SK-N-DZ (cell line): ENCODE measurements around the gene METAP1D. TPM values are rescaled to one million over a fixed set of nuclear protein-coding genes. Genes with fewer than 3 reads are reported as not detected.
"Not testable (repeated sequence)": the region's sequence is repeated elsewhere in the genome, so short reads cannot be mapped to it uniquely, and the experiment has no call there.

ENCODE experiments used
- DNase-seq: peaks from one replicate; pipeline ENCODE4 v3.0.0-alpha.2; 2015; ENCODE audit warnings: low spot score
- polyA plus RNA-seq, 2 experiments: library from polyadenylated mRNA; depleted of rRNA; stranded (reverse); fragments of >200 nt; gene quantifications; 2 replicates each; pipeline ENCODE4 v1.2.3, GENCODE V29; 2014

METAP1D gene
- polyA plus RNA-seq (2014; cell fraction: cytosol; rRNA removed) = 10.9 and 14.7 TPM in 2 replicates
- polyA plus RNA-seq (2014; cell fraction: nucleus; rRNA removed) = 21.5 and 32.4 TPM in 2 replicates

- DNase-seq = peak; percentile 92
Observed at GRCh38 chr2:171999604-172000469, at the start of gene METAP1D. TSS of gene METAP1D (plus strand) at chr2:171999953. CDS start at chr2:171999970, 17 bp downstream.

GRCh38 chr2:171952276-171952675, 47.5 kb upstream of the METAP1D start:
- DNase-seq = no peak

DNA sequence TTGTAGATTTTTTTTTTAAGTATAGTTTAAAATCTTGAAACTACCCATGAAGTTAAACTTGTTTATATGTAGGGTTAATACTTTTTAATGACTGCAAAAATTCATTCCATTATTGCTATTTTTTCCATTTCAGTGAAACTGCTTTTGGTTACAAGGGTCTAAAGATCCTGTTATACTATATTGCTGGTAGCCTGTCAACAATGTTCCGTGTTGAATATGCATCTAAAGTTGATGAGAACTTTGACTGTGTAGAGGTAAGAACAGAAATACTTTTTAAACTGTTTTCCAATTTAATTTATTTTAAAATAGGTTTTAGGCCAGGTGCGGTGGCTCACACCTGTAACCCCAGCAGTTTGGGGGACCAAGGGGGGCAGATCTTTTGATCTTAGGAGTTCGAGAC, 47.0 kb upstream of the METAP1D start:
- no peak for DNase-seq

GRCh38 chr2:171956135-171956825, 43.5 kb upstream of the METAP1D start:
- no peak for DNase-seq

DNA sequence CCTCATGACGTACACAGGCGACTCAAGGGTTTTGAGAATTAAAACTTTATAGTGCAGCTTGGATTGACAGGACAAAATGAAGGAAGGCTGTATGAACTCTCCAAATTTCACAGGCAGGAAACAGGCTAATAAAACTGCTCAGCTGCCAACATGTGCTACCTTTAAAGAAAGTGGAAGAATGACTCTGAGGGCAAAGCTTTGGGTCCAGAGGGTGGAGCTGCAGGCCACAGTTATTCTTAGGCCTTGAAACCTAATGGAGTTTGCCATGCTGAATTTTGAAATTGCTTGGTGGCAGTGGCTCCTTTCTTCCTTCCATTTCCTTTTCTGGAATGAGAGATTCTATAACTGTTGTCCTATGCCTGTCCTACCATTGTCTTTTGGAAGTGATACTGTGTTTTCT, 42.7 kb upstream of the METAP1D start:
- DNase-seq = no peak

DNA sequence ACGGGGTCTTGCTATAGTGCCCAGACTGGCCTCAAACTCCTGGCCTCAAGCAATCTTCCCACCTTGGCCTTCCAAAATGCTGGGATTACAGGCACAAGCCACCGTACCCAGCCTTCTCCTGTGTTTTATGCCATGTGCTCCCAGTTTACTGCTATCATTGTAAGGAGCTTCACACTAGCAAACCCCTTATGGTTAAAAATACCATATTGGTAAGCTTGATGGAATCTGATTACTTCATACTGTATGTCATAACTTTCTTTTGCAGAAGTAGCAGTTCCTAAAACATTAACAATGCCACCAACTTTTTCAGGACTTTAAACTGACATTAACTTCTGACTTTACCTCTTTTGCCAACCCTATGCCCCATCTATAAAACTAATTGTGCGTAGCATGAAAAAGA, 41.3 kb upstream of the METAP1D start:
- no peak for DNase-seq

- no peak for DNase-seq
Observed at GRCh38 chr2:171959998-171960397, 39.8 kb upstream of the METAP1D start.

- no peak for DNase-seq
Observed at GRCh38 chr2:171960570-171960969, 39.2 kb upstream of the METAP1D start.

DNA sequence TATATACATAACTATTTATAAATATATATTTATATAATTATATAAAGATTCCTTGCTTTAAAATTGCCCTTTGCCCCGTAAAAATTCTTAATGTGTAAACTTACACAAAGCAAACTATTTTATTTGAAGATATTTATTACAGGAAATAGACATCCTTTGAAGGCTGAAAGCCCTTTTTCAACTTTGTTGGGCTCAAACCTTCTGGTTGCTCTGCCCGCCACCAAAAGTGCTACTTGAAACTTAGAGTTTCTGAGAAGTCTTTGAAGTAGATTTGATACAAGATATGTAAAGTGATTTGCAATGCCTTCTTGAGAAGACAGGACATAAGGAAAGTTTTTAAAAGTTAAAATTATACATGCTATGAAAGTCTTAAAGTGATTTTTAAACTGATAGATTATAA, 36.6 kb upstream of the METAP1D start:
- DNase-seq = no peak

GRCh38 chr2:171964308-171964707, 35.4 kb upstream of the METAP1D start:
- no peak for DNase-seq

GRCh38 chr2:171965238-171965637, 34.5 kb upstream of the METAP1D start:
- DNase-seq = no peak

GRCh38 chr2:171965661-171966060, 34.1 kb upstream of the METAP1D start:
- no peak for DNase-seq

- DNase-seq = no peak
Observed at GRCh38 chr2:171966235-171966634, 33.5 kb upstream of the METAP1D start.

GRCh38 chr2:171966688-171967087, 33.1 kb upstream of the METAP1D start:
- DNase-seq = no peak

DNA sequence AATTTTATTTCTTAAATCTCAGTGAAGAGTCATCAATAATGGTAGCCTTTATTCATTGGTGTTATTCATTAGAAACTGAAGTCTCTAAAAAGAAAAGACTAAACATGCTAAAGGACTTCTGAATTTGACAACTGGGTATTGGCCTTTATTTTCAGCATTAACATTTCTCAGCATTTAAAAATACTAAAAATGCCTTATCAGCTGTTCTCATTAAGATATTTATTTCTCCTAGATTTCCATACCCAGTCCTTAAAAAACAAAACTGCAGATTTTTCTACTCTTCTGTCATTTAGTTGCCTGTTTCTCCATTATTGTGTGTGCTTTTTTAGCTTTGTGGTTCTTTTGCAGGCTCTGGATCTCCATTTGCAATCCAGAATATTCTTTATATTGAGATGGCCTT, 31.2 kb upstream of the METAP1D start:
- no peak for DNase-seq

GRCh38 chr2:171972329-171972982, 27.3 kb upstream of the METAP1D start:
- no peak for DNase-seq

DNA sequence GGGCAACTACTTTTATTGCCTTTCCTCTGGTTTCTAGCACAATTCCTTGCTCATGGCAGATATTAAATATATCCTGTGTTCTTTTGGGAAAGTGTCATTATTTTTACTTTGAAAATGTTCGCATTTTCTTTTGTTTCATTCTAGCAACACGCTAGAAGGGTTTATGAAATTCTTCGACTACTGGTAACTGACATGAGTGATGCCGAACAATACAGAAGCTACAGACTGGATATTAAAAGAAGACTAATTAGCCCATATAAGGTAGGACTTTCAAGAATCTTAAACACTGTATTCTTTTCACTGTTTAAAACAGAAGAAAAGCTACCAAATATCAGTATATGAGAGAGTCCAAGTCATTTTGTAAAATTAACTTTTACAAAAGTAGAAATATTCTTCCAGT, 20.6 kb upstream of the METAP1D start:
- DNase-seq = no peak

- not testable (repeated sequence) for DNase-seq
Observed at GRCh38 chr2:171983924-171984323, 15.8 kb upstream of the METAP1D start.

GRCh38 chr2:171985076-171985475, 14.7 kb upstream of the METAP1D start:
- DNase-seq = no peak

- no peak for DNase-seq
Observed at GRCh38 chr2:171986778-171987177, 13.0 kb upstream of the METAP1D start.

DNA sequence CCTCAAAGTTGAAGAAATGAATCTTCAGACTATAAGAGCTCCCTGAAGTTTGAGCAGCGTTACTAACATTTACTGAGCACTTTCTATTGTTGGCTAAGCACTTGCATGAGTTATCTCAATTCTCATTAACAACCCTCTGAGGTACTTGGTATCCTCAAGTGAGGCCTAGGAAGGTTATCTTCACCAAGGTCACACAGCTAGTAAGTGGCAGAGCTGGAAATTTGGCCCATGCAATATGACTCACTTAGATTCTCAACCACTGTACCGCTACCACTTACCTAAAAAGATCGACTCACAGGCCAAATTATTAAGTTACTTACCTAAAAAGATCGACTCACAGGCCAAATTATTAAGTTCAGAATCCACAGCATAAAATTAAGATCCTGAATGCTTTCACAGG, 8.7 kb upstream of the METAP1D start:
- no peak for DNase-seq

GRCh38 chr2:171995586-171995985, 4.2 kb upstream of the METAP1D start:
- DNase-seq = no peak
